C4-2B (cell line): ENCODE results near the gene NFATC2.

Experiments
- ZFX ChIP-seq: fragments of 450-650 bp; IDR thresholded peaks from 2 replicates; pipeline ENCODE4 v1.6.1; 2017
- TF ChIP-seq, protein P1 (sequence below): fragments of 450-650 bp; conservative IDR thresholded peaks from 2 replicates; pipeline ENCODE4 v1.5.1; 2017; ENCODE audit warnings: mild to moderate bottlenecking

DNA sequence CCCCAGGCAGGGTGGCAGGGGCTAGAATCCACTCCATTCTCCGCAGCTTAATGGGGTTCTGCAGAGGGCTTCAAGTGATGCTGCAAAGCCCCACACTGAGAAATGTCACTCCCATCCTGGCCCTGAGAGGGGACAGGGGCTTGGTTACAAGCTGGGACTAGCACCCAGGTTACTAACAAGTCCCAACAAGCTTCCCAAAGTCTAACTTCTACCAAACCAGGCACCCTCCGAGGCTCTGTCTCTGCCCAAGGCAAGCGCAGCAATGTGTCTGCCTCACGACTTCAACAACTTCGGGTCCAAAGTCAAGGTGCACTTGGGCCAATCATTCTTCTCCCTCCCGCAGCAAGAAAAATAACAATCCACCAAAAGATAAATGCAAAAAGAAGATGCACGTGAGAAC is 45.6 kb downstream of the NFATC2 start:
- TF ChIP-seq, protein P1, sequence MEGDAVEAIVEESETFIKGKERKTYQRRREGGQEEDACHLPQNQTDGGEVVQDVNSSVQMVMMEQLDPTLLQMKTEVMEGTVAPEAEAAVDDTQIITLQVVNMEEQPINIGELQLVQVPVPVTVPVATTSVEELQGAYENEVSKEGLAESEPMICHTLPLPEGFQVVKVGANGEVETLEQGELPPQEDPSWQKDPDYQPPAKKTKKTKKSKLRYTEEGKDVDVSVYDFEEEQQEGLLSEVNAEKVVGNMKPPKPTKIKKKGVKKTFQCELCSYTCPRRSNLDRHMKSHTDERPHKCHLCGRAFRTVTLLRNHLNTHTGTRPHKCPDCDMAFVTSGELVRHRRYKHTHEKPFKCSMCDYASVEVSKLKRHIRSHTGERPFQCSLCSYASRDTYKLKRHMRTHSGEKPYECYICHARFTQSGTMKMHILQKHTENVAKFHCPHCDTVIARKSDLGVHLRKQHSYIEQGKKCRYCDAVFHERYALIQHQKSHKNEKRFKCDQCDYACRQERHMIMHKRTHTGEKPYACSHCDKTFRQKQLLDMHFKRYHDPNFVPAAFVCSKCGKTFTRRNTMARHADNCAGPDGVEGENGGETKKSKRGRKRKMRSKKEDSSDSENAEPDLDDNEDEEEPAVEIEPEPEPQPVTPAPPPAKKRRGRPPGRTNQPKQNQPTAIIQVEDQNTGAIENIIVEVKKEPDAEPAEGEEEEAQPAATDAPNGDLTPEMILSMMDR, result no peak
- no peak for TF ChIP-seq ZFX
